ENCODE data around the gene HSPD1. TPM values are rescaled to one million over a fixed set of nuclear protein-coding genes. Genes with fewer than 3 reads are reported as not detected.

HSPD1 gene
- total and polyA plus RNA-seq, 2 experiments from 2014 or later: 319 to 551 TPM

- no peak for TF ChIP-seq CTCF (IDR thresholded peaks at IDR 0.05; ENCODE audit: low read depth, low read length)
- H3K36me3 ChIP-seq: no peaks in the 10 kb centered on the region
Measured at GRCh38 chr2:197446844-197447243, 52.8 kb downstream of the HSPD1 start.

GRCh38 chr2:197445746-197446145 is 53.9 kb downstream of the HSPD1 start:
- H3K9me3 ChIP-seq (ENCODE audit: low read depth): no peaks in the 10 kb centered on the region
- no peak overlapping the region for H3K4me3 ChIP-seq
- H3K4me1 ChIP-seq (ENCODE audit: low read depth): no peaks in the 10 kb centered on the region
- DNase-seq (ENCODE audit: low read depth in 1 of 2, low spot score in 1 of 2): no peak
- TF ChIP-seq CTCF (IDR thresholded peaks at IDR 0.05; ENCODE audit: low read depth, low read length): no peak
- no peaks in the 10 kb centered on the region for H3K27me3 ChIP-seq
- H3K36me3 ChIP-seq: no peaks in the 10 kb centered on the region
- H3K27ac ChIP-seq: no peak overlapping the region

More at GRCh38 chr2:197446844-197447243, 52.8 kb downstream of the HSPD1 start:
- H3K27ac ChIP-seq: no peak overlapping the region
- H3K4me3 ChIP-seq: no peak overlapping the region
- H3K4me1 ChIP-seq (ENCODE audit: low read depth): no peaks in the 10 kb centered on the region
- DNase-seq (ENCODE audit: low read depth in 1 of 2, low spot score in 1 of 2): no peak
- no peaks in the 10 kb centered on the region for H3K27me3 ChIP-seq
- H3K9me3 ChIP-seq (ENCODE audit: low read depth): no peaks in the 10 kb centered on the region

- no peak overlapping the region for H3K4me3 ChIP-seq
- no peaks in the 10 kb centered on the region for H3K27me3 ChIP-seq
- no peaks in the 10 kb centered on the region for H3K36me3 ChIP-seq
- no peaks in the 10 kb centered on the region for H3K9me3 ChIP-seq (ENCODE audit: low read depth)
- no peak for DNase-seq (ENCODE audit: low read depth in 1 of 2, low spot score in 1 of 2)
- no peaks in the 10 kb centered on the region for H3K4me1 ChIP-seq (ENCODE audit: low read depth)
- TF ChIP-seq CTCF (IDR thresholded peaks at IDR 0.05; ENCODE audit: low read depth, low read length): no peak
- no peak overlapping the region for H3K27ac ChIP-seq
Measured at GRCh38 chr2:197442857-197443256, 56.8 kb downstream of the HSPD1 start.

GRCh38 chr2:197437380-197437779 is 62.3 kb downstream of the HSPD1 start:
- DNase-seq (ENCODE audit: low read depth in 1 of 2, low spot score in 1 of 2): no peak
- H3K4me3 ChIP-seq: no peak overlapping the region
- TF ChIP-seq CTCF (IDR thresholded peaks at IDR 0.05; ENCODE audit: low read depth, low read length): no peak
- H3K4me1 ChIP-seq (ENCODE audit: low read depth): peaks cover 17% of the 10 kb centered on the region
- no peaks in the 10 kb centered on the region for H3K27me3 ChIP-seq
- no peak overlapping the region for H3K27ac ChIP-seq
- H3K9me3 ChIP-seq (ENCODE audit: low read depth): no peaks in the 10 kb centered on the region
- H3K36me3 ChIP-seq: no peaks in the 10 kb centered on the region

Other genes with a start within 250 kb of the HSPD1 start
- 3.5 and 4.0 TPM in 2 replicates for gene ANKRD44, start 189.1 kb downstream of the HSPD1 start, total RNA-seq
- 3.5 and 5.0 TPM in 2 replicates for gene ANKRD44, start 189.1 kb downstream of the HSPD1 start, polyA plus RNA-seq
- 239 and 463 TPM in 2 replicates for gene SF3B1, start 64.8 kb downstream of the HSPD1 start, total RNA-seq
- gene SF3B1, start 64.8 kb downstream of the HSPD1 start, polyA plus RNA-seq: 218 and 276 TPM in 2 replicates
- 7.3 and 18.5 TPM in 2 replicates for gene COQ10B, start 46.3 kb downstream of the HSPD1 start, total RNA-seq
- gene COQ10B, start 46.3 kb downstream of the HSPD1 start, polyA plus RNA-seq: 24.5 and 24.9 TPM in 2 replicates
- 175 and 369 TPM in 2 replicates for gene HSPE1, start 539 bp upstream of the HSPD1 start, total RNA-seq
- 481 and 620 TPM in 2 replicates for gene HSPE1, start 539 bp upstream of the HSPD1 start, polyA plus RNA-seq
- gene MOB4, start 16.2 kb upstream of the HSPD1 start, total RNA-seq: 26.4 and 33.0 TPM in 2 replicates
- gene MOB4, start 16.2 kb upstream of the HSPD1 start, polyA plus RNA-seq: 96.4 and 115 TPM in 2 replicates
- gene RFTN2, start 175.7 kb upstream of the HSPD1 start, total RNA-seq: 2.8 and 8.3 TPM in 2 replicates
- gene RFTN2, start 175.7 kb upstream of the HSPD1 start, polyA plus RNA-seq: 5.0 and 5.9 TPM in 2 replicates
- gene MARS2, start 205.5 kb upstream of the HSPD1 start, total RNA-seq: 9.3 and 10.2 TPM in 2 replicates
- 8.4 and 11.6 TPM in 2 replicates for gene MARS2, start 205.5 kb upstream of the HSPD1 start, polyA plus RNA-seq

Measured in cardiac muscle cell (in vitro differentiated cells and primary cell).